SK-N-SH treated with all-trans-retinoic acid at 6 μM for 48 hours (cell line): Measurements from ENCODE around the gene URAD.

ENCODE experiments used
- ATAC-seq: fragments of 200-7000 bp; cut with Tn5 transposase; 3 replicates; pipeline ENCODE4 v1.9.1; 2020; ENCODE audit warnings: mild to moderate bottlenecking, moderate library complexity
- ARNTL ChIP-seq: fragments of 450-650 bp; formaldehyde crosslinking; IDR thresholded peaks from 2 replicates; pipeline ENCODE4 v1.5.0; 2020; ENCODE audit warnings: low read depth, mild to moderate bottlenecking, moderate library complexity, borderline replicate concordance
- BACH2 ChIP-seq: fragments of 250-450 bp; sonication (Bioruptor Pico); IDR thresholded peaks from 2 replicates; pipeline ENCODE4 v1.9.0; 2021; ENCODE audit warnings: mild to moderate bottlenecking, borderline replicate concordance
- CSDC2 ChIP-seq: fragments of 250-450 bp; sonication (Bioruptor Pico); IDR thresholded peaks from 2 replicates; pipeline ENCODE4 v1.5.0; 2020; ENCODE audit warnings: mild to moderate bottlenecking, moderate library complexity
- ESRRG ChIP-seq: fragments of 250-450 bp; sonication (Bioruptor Pico); IDR thresholded peaks from 2 replicates; pipeline ENCODE4 v1.6.1; 2021; ENCODE audit warnings: mild to moderate bottlenecking
- GLIS3 ChIP-seq: fragments of 250-450 bp; sonication (Bioruptor Pico); IDR thresholded peaks from 2 replicates; pipeline ENCODE4 v1.5.0; 2020; ENCODE audit warnings: mild to moderate bottlenecking, moderate library complexity
- ISL1 ChIP-seq: fragments of 250-450 bp; sonication (Bioruptor Pico); IDR thresholded peaks from 2 replicates; pipeline ENCODE4 v2.1.2; 2022; ENCODE audit warnings: mild to moderate bottlenecking, moderate library complexity
- OSR1 ChIP-seq: fragments of 250-450 bp; sonication (Bioruptor Pico); IDR thresholded peaks from 2 replicates; pipeline ENCODE4 v1.8.0; 2022; ENCODE audit warnings: moderate library complexity, mild to moderate bottlenecking, inconsistent platforms
- PPARA ChIP-seq: fragments of 250-450 bp; sonication (Bioruptor Pico); IDR thresholded peaks from 2 replicates; pipeline ENCODE4 v1.5.0; 2020; ENCODE audit warnings: mild to moderate bottlenecking, borderline replicate concordance
- RARB ChIP-seq: fragments of 250-450 bp; sonication (Bioruptor Pico); IDR thresholded peaks from 2 replicates; pipeline ENCODE4 v1.8.0; 2021; ENCODE audit warnings: mild to moderate bottlenecking, moderate library complexity
- SNAI2 ChIP-seq: fragments of 250-450 bp; sonication (Bioruptor Pico); IDR thresholded peaks from 2 replicates; pipeline ENCODE4 v1.5.0; 2020; ENCODE audit warnings: mild to moderate bottlenecking, moderate library complexity
- TCF4 ChIP-seq: fragments of 250-450 bp; sonication (Bioruptor Pico); IDR thresholded peaks from 2 replicates; pipeline ENCODE4 v1.8.0; 2021; ENCODE audit warnings: mild to moderate bottlenecking, moderate library complexity, borderline replicate concordance
- TOX ChIP-seq: fragments of 250-450 bp; sonication (Bioruptor Pico); IDR thresholded peaks from 2 replicates; pipeline ENCODE4 v1.8.0; 2021; ENCODE audit warnings: mild to moderate bottlenecking, moderate library complexity, borderline replicate concordance
- ZC3H10 ChIP-seq: fragments of 250-450 bp; sonication (Bioruptor Pico); IDR thresholded peaks from 2 replicates; pipeline ENCODE4 v1.5.1; 2021; ENCODE audit warnings: mild to moderate bottlenecking, moderate library complexity
- ZFP3 ChIP-seq: fragments of 250-450 bp; sonication (Bioruptor Pico); IDR thresholded peaks from 2 replicates; pipeline ENCODE4 v1.5.0; 2020; ENCODE audit warnings: mild to moderate bottlenecking, moderate library complexity
- ZFP30 ChIP-seq: fragments of 450-650 bp; formaldehyde crosslinking; IDR thresholded peaks from 2 replicates; pipeline ENCODE4 v1.5.0; 2022; ENCODE audit warnings: mild to moderate bottlenecking, moderate library complexity
- ZNF565 ChIP-seq: fragments of 450-650 bp; formaldehyde crosslinking; conservative IDR thresholded peaks from 2 replicates; pipeline ENCODE4 v1.5.0; 2020; ENCODE audit warnings: low read depth, mild to moderate bottlenecking, moderate library complexity
- ZNF70 ChIP-seq: fragments of 450-650 bp; formaldehyde crosslinking; IDR thresholded peaks from 2 replicates; pipeline ENCODE4 v1.5.0; 2020; ENCODE audit warnings: mild to moderate bottlenecking, moderate library complexity
- ZNF8 ChIP-seq: fragments of 450-650 bp; formaldehyde crosslinking; IDR thresholded peaks from 2 replicates; pipeline ENCODE4 v1.5.0; 2020; ENCODE audit warnings: mild to moderate bottlenecking, moderate library complexity
- TF ChIP-seq, protein P1 (sequence below): fragments of 250-450 bp; sonication (Bioruptor Pico); IDR thresholded peaks from 2 replicates; pipeline ENCODE4 v1.5.0; 2020; ENCODE audit warnings: mild to moderate bottlenecking, moderate library complexity
- TF ChIP-seq, protein P2 (sequence below): fragments of 250-450 bp; sonication (Bioruptor Pico); IDR thresholded peaks from 2 replicates; pipeline ENCODE4 v1.8.0; 2020; ENCODE audit warnings: mild to moderate bottlenecking, moderate library complexity, borderline replicate concordance
- TF ChIP-seq, protein P3 (sequence below): fragments of 250-450 bp; sonication (Bioruptor Pico); IDR thresholded peaks from 2 replicates; pipeline ENCODE4 v1.8.0; 2021; ENCODE audit warnings: low read depth, mild to moderate bottlenecking, moderate library complexity, borderline replicate concordance
- TF ChIP-seq, protein P4 (sequence below): fragments of 250-450 bp; sonication (Bioruptor Pico); IDR thresholded peaks from 2 replicates; pipeline ENCODE4 v1.5.1; 2021; ENCODE audit warnings: mild to moderate bottlenecking, moderate library complexity
- TF ChIP-seq, protein P5 (sequence below): fragments of 250-450 bp; sonication (Bioruptor Pico); IDR thresholded peaks from 2 replicates; pipeline ENCODE4 v1.5.1; 2020; ENCODE audit warnings: low read depth, mild to moderate bottlenecking, moderate library complexity

The URAD gene

DNA sequence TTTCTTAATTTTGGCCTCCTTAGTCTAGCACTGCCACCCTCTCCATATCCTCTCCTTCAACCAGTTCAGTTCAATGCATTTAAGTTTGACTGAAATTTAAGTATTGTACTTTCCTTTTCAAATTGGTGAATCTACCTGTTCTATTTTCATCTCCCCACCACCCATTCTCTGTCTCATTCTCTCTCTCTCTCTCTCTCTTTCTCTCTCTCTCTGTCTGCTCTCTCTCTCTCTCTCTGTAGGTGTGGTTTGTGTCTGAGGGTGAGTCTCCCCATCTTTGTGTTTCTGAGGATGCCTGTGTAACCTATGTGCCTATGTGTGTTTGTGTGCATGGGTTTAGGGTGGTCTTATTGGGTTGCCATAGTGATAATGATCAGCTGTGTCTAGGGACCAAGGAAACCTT, 58.6 kb downstream of the URAD start:
- ATAC-seq = no peak
- TF ChIP-seq RARB (no peak), TCF4 (CRISPR knock-in tag) (no peak), GLIS3 (CRISPR knock-in tag) (no peak), ARNTL (no peak), ZNF565 (CRISPR knock-in tag) (no peak)

DNA sequence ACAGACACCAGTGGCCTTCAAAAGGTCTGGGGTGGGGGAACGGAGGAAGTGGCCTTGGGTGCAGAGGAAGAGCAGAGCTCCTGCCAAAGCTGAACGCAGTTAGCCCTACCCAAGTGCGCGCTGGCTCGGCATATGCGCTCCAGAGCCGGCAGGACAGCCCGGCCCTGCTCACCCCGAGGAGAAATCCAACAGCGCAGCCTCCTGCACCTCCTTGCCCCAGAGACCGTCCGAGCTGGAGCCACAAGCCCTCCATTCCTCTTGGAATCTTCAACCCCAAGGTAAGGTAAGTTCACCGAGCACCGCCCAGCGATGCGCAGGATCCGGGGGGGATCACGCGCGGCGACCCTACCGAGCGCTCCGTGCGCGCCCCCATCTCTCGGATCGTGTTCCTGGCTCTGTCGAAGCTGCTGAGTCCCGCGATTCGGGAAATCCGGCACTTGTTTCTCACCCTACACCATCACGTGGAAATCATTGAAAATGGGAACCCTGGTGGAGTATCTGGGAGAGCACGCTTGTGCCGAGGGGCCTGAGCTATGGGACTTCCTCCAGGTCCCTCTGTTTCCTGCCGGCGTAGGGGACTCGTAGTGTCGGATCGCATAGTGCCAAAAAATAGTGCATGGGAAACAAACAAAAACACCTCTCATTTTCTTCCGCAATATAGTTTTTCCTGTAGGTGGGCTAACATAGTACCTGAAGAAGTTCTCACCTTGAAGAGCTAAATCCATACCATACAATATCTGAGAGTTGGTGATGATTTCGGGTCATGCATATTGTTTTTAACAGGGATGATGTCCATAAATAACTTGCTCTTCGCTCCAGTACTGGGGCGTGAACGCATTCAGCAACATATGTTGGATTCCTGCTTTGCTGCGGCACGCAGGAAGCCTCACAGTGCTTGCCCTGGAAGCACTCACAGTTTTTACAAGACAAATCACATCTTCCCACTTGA, 59.4 kb downstream of the URAD start:
- no peak for ATAC-seq
- TF ChIP-seq RARB = no peak
- TF ChIP-seq BACH2 (CRISPR knock-in tag) = no peak
- no peak for TF ChIP-seq ISL1
- no peak for TF ChIP-seq ZFP30
- TF ChIP-seq, all 23 proteins: peak for 0

DNA sequence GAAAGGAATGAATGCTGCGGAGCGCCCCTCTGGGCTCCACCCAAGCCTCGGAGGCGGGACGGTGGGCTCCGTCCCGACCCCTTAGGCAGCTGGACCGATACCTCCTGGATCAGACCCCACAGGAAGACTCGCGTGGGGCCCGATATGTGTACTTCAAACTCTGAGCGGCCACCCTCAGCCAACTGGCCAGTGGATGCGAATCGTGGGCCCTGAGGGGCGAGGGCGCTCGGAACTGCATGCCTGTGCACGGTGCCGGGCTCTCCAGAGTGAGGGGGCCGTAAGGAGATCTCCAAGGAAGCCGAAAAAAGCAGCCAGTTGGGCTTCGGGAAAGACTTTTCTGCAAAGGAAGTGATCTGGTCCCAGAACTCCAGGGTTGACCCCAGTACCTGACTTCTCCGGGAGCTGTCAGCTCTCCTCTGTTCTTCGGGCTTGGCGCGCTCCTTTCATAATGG, 60.1 kb downstream of the URAD start:
- no peak for ATAC-seq
- TF ChIP-seq, protein P1, sequence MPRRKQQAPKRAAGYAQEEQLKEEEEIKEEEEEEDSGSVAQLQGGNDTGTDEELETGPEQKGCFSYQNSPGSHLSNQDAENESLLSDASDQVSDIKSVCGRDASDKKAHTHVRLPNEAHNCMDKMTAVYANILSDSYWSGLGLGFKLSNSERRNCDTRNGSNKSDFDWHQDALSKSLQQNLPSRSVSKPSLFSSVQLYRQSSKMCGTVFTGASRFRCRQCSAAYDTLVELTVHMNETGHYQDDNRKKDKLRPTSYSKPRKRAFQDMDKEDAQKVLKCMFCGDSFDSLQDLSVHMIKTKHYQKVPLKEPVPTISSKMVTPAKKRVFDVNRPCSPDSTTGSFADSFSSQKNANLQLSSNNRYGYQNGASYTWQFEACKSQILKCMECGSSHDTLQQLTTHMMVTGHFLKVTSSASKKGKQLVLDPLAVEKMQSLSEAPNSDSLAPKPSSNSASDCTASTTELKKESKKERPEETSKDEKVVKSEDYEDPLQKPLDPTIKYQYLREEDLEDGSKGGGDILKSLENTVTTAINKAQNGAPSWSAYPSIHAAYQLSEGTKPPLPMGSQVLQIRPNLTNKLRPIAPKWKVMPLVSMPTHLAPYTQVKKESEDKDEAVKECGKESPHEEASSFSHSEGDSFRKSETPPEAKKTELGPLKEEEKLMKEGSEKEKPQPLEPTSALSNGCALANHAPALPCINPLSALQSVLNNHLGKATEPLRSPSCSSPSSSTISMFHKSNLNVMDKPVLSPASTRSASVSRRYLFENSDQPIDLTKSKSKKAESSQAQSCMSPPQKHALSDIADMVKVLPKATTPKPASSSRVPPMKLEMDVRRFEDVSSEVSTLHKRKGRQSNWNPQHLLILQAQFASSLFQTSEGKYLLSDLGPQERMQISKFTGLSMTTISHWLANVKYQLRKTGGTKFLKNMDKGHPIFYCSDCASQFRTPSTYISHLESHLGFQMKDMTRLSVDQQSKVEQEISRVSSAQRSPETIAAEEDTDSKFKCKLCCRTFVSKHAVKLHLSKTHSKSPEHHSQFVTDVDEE (CRISPR knock-in tag) = no peak
- TF ChIP-seq PPARA = no peak
- TF ChIP-seq, protein P2, sequence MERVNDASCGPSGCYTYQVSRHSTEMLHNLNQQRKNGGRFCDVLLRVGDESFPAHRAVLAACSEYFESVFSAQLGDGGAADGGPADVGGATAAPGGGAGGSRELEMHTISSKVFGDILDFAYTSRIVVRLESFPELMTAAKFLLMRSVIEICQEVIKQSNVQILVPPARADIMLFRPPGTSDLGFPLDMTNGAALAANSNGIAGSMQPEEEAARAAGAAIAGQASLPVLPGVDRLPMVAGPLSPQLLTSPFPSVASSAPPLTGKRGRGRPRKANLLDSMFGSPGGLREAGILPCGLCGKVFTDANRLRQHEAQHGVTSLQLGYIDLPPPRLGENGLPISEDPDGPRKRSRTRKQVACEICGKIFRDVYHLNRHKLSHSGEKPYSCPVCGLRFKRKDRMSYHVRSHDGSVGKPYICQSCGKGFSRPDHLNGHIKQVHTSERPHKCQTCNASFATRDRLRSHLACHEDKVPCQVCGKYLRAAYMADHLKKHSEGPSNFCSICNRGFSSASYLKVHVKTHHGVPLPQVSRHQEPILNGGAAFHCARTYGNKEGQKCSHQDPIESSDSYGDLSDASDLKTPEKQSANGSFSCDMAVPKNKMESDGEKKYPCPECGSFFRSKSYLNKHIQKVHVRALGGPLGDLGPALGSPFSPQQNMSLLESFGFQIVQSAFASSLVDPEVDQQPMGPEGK (CRISPR knock-in tag) = no peak
- TF ChIP-seq, protein P3, sequence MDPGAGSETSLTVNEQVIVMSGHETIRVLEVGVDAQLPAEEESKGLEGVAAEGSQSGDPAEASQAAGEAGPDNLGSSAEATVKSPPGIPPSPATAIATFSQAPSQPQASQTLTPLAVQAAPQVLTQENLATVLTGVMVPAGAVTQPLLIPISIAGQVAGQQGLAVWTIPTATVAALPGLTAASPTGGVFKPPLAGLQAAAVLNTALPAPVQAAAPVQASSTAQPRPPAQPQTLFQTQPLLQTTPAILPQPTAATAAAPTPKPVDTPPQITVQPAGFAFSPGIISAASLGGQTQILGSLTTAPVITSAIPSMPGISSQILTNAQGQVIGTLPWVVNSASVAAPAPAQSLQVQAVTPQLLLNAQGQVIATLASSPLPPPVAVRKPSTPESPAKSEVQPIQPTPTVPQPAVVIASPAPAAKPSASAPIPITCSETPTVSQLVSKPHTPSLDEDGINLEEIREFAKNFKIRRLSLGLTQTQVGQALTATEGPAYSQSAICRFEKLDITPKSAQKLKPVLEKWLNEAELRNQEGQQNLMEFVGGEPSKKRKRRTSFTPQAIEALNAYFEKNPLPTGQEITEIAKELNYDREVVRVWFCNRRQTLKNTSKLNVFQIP (CRISPR knock-in tag) = no peak
- no peak for TF ChIP-seq ZNF8 (CRISPR knock-in tag)
- no peak for TF ChIP-seq GLIS3 (CRISPR knock-in tag)
- no peak for TF ChIP-seq ARNTL
- no peak for TF ChIP-seq ISL1
- no peak for TF ChIP-seq ESRRG (CRISPR knock-in tag)
- TF ChIP-seq, protein P4, sequence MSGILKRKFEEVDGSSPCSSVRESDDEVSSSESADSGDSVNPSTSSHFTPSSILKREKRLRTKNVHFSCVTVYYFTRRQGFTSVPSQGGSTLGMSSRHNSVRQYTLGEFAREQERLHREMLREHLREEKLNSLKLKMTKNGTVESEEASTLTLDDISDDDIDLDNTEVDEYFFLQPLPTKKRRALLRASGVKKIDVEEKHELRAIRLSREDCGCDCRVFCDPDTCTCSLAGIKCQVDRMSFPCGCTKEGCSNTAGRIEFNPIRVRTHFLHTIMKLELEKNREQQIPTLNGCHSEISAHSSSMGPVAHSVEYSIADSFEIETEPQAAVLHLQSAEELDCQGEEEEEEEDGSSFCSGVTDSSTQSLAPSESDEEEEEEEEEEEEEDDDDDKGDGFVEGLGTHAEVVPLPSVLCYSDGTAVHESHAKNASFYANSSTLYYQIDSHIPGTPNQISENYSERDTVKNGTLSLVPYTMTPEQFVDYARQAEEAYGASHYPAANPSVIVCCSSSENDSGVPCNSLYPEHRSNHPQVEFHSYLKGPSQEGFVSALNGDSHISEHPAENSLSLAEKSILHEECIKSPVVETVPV (CRISPR knock-in tag) = no peak
- TF ChIP-seq, protein P5, sequence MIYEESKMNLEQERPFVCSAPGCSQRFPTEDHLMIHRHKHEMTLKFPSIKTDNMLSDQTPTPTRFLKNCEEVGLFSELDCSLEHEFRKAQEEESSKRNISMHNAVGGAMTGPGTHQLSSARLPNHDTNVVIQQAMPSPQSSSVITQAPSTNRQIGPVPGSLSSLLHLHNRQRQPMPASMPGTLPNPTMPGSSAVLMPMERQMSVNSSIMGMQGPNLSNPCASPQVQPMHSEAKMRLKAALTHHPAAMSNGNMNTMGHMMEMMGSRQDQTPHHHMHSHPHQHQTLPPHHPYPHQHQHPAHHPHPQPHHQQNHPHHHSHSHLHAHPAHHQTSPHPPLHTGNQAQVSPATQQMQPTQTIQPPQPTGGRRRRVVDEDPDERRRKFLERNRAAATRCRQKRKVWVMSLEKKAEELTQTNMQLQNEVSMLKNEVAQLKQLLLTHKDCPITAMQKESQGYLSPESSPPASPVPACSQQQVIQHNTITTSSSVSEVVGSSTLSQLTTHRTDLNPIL (CRISPR knock-in tag) = no peak
- TF ChIP-seq RARB = no peak
- TF ChIP-seq CSDC2 (CRISPR knock-in tag) = no peak
- TF ChIP-seq ZFP3 = no peak
- no peak for TF ChIP-seq SNAI2 (CRISPR knock-in tag)
- no peak for TF ChIP-seq TOX (CRISPR knock-in tag)
- TF ChIP-seq ZC3H10 (CRISPR knock-in tag) = no peak
- TF ChIP-seq ZNF70 (CRISPR knock-in tag) = no peak
- no peak for TF ChIP-seq OSR1 (CRISPR knock-in tag)
- no peak for TF ChIP-seq BACH2 (CRISPR knock-in tag)
